HepG2 (cell line): ENCODE data around the gene NET1. TPM values are rescaled to one million over a fixed set of nuclear protein-coding genes. Genes with fewer than 3 reads are reported as not detected.

Experiments
- ATAC-seq: fragments of 200-7000 bp; cut with Tn5 transposase; 3 replicates; pipeline ENCODE4 v1.9.1; 2020; ENCODE audit warnings: mild to moderate bottlenecking, moderate library complexity
- BruUV-seq: library from RNA; stranded (reverse); fragments of 400-500 nt; replicated peaks from 2 replicates; lab custom pipeline; 2021; lab: Mats Ljungman, UMichigan
- CTCF ChIA-PET: fragments of 300-600 bp; formaldehyde crosslinking; extraction: SDS; loops from one replicate; lab custom pipeline; 2021; ENCODE audit warnings: low total read pairs, inconsistent platforms, low intra/inter-chr PET ratio; lab: Yijun Ruan, JAX
- POLR2A ChIA-PET: fragments of 350-600 bp; sonication (Branson Sonifier 250); formaldehyde crosslinking; loops from one replicate; lab custom pipeline; 2020; ENCODE audit warnings: antibody characterized with exemption, inconsistent platforms; lab: Yijun Ruan, JAX
- DNase-seq: peaks from one replicate; pipeline ENCODE4 v3.0.0-alpha.2; 2015; ENCODE audit warnings: low spot score
- FAIRE-seq: peaks from 3 replicates; lab custom pipeline; 2011; peaks lifted over from hg19 to GRCh38; lab: Jason Lieb, UNC
- H2AFZ ChIP-seq: one replicate; pipeline ENCODE4 v1.6.1; 2011; ENCODE audit warnings: low read length, inconsistent platforms
- H3K27ac ChIP-seq: fragments of 300-600 bp; 3 replicates; pipeline ENCODE4 v1.8.0; 2011; ENCODE audit warnings: mixed run types, mild to moderate bottlenecking, mixed read lengths, low read length, inconsistent platforms; ENCODE audit not compliant: insufficient read depth; ENCODE audit errors: extremely low read length
- H3K27me3 ChIP-seq, 2 experiments: fragments of 200-600 bp in 1 of 2; 2 replicates in 1 of 2; 3 replicates in 1 of 2; pipeline versions ENCODE4 v1.6.0 to v1.8.0; 2011; ENCODE audit warnings: low read length in 2 of 2, mild to moderate bottlenecking in 2 of 2, moderate library complexity in 2 of 2, inconsistent platforms in 1 of 2; ENCODE audit not compliant: insufficient read depth in 2 of 2, control insufficient read depth in 1 of 2
- H3K36me3 ChIP-seq, 2 experiments: fragments of 200-600 bp in 1 of 2; replicated peaks in 1 of 2; 2 replicates in 1 of 2; 3 replicates in 1 of 2; pipeline versions ENCODE4 v1.5.1 to v1.8.0; 2011; ENCODE audit warnings: low read length in 2 of 2, inconsistent platforms in 1 of 2; ENCODE audit not compliant: insufficient read depth in 2 of 2, control insufficient read depth in 1 of 2
- H3K4me1 ChIP-seq: 2 replicates; pipeline ENCODE4 v1.5.1; 2012; ENCODE audit warnings: low read length, inconsistent platforms; ENCODE audit not compliant: insufficient read depth
- H3K4me2 ChIP-seq: 2 replicates; pipeline ENCODE4 v1.6.0; 2011; ENCODE audit warnings: low read depth, low read length, inconsistent platforms
- H3K4me3 ChIP-seq, 3 experiments: fragments of 200-600 bp in 1 of 3; sonication (generic), shearing (Covaris generic) in 1 of 3; replicated peaks in 1 of 3; 2 replicates each; pipeline ENCODE4 v1.5.1; 2011 to 2016; ENCODE audit warnings: low read length in 3 of 3, inconsistent platforms in 2 of 3, low read depth in 2 of 3, mild to moderate bottlenecking in 2 of 3, control low read depth in 1 of 3, mixed read lengths in 1 of 3; ENCODE audit not compliant: insufficient read depth in 1 of 3
- H3K79me2 ChIP-seq: one replicate; pipeline ENCODE4 v1.6.1; 2011; ENCODE audit warnings: low read length, inconsistent platforms; ENCODE audit not compliant: insufficient read depth
- H3K9ac ChIP-seq: 2 replicates; pipeline ENCODE4 v1.6.0; 2011; ENCODE audit warnings: mild to moderate bottlenecking, low read depth, low read length, inconsistent platforms; ENCODE audit not compliant: insufficient read depth
- H3K9me3 ChIP-seq: 2 replicates; pipeline ENCODE4 v1.5.1; 2012; ENCODE audit warnings: mild to moderate bottlenecking, low read length
- H4K20me1 ChIP-seq: 2 replicates; pipeline ENCODE4 v1.6.0; 2011; ENCODE audit warnings: inconsistent platforms, mild to moderate bottlenecking, low read length, moderate library complexity; ENCODE audit not compliant: insufficient read depth
- HOXA9 ChIP-seq: sonication (generic); formaldehyde crosslinking; IDR thresholded peaks from 2 replicates; pipeline ENCODE4 v1.8.1; 2022; ENCODE audit warnings: missing genetic modification reagents, mild to moderate bottlenecking, moderate library complexity, borderline replicate concordance
- REPIN1 ChIP-seq: sonication (generic); formaldehyde crosslinking; IDR thresholded peaks from 2 replicates; pipeline ENCODE4 v1.8.0; 2022; ENCODE audit warnings: missing genetic modification reagents, low read depth, mild to moderate bottlenecking, borderline replicate concordance
- SRSF9 ChIP-seq: fragments of 200-400 bp; formaldehyde crosslinking; IDR thresholded peaks from 2 replicates; pipeline ENCODE4 v1.6.1; 2018; ENCODE audit warnings: borderline replicate concordance, mild to moderate bottlenecking, low read depth, low read length; ENCODE audit not compliant: insufficient read depth, poor library complexity, severe bottlenecking
- TEAD3 ChIP-seq: optimal IDR thresholded peaks from 2 replicates; pipeline ENCODE3; 2016; ENCODE audit warnings: borderline replicate concordance
- ZNF484 ChIP-seq: sonication (generic); formaldehyde crosslinking; IDR thresholded peaks from 2 replicates; pipeline ENCODE4 v1.5.1; 2020; ENCODE audit warnings: mild to moderate bottlenecking, low read depth, missing genetic modification reagents, borderline replicate concordance
- ZNF784 ChIP-seq: sonication (generic); formaldehyde crosslinking; IDR thresholded peaks from 2 replicates; pipeline ENCODE4 v1.5.1; 2020; ENCODE audit warnings: missing genetic modification reagents, mild to moderate bottlenecking, borderline replicate concordance
- WGBS: methylation state at CpG from one replicate; pipeline ENCODE4 v1.1.6; 2017; ENCODE audit warnings: low lambda C conversion rate; 5-methylcytosine and 5-hydroxymethylcytosine counted together
- in situ Hi-C: cut with HindIII; loops from 2 replicates; pipeline ENCODE4 v1.10.0; 2017; ENCODE audit warnings: low pct_unique_long_range_greater_than_20kb; ENCODE audit not compliant: extremely low pct_ligation_motif_present
- intact Hi-C: fragments of 100-400 bp; cut with micrococcal nuclease; formaldehyde crosslinking; loops from one replicate; pipeline ENCODE4 v1.10.0; 2022; ENCODE audit not compliant: unreplicated experiment
- polyA plus RNA-seq, 8 experiments: library from polyadenylated mRNA; depleted of rRNA in 3 of 8; stranded (reverse) in 7 of 8; unstranded in 1 of 8; fragments of >200 nt; fragmentation: Illumina TruSeq in 4 of 8; extraction: Trizol in 4 of 8; gene quantifications; 2 replicates each; pipeline versions ENCODE4 v1.2.1 to v1.2.3, GENCODE V29; 2011 to 2016; ENCODE audit warnings: low read depth in 4 of 8, missing spikeins in 1 of 8, mixed read lengths in 1 of 8; ENCODE audit not compliant: insufficient read depth in 1 of 8
- total RNA-seq, 5 experiments: library from RNA; depleted of rRNA; stranded (reverse); fragments of >200 nt; fragmentation: Illumina TruSeq; extraction: Trizol; gene quantifications; 2 replicates each; pipeline ENCODE4 v1.2.3, GENCODE V29; 2016; ENCODE audit warnings: low read depth in 1 of 5

The NET1 gene
- total and polyA plus RNA-seq, 2 of the 13 experiments (the other 11 are each of a cell fraction or from before 2014, with no cell fraction given), result 48.1 to 65.8 TPM

DNA sequence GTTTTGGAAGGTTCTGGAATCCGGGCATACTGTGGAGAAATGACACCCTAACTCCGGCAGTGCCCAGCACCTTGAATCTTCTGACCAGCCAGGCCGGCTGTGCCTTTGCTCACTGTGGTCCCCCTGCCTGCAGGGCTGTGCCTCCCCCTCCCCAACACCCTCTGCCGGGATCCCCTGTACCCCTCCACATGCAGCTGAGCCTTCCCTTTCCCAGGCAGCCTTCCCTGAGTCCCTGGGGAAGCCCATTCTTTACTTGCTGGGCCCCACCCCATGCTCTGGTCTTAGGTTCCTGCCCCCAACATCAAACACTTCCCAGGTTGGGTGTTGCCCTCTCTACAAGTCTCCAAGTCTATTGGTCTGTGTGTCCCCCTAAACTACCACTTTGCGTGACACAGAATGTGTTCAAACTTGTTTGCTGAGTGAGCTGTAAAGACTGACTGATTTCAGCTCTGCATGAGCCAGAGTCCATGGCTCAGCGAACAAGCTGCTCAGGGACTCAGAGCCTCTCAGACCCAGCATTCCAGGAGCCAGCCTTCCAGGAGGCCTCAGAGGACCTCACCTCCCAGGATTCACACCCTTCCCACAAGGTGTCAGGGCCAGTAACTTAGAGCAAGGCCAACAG lies 55.4 kb downstream of the NET1 start:
- 36% methylated on average over 5 of the region's 6 CpGs for WGBS
- no peaks in the 10 kb centered on the region for H3K9me3 ChIP-seq
- BruUV-seq, result no TSS peak
- no peaks in the 10 kb centered on the region for H3K36me3 ChIP-seq
- H3K9ac ChIP-seq, result no peak overlapping the region
- H3K4me3 ChIP-seq, result no peak overlapping the region
- ATAC-seq (peak; percentile 42), FAIRE-seq (no peak), DNase-seq (peak; percentile 38)
- H4K20me1 ChIP-seq, result no peaks in the 10 kb centered on the region
- peaks cover 43% of the 10 kb centered on the region for H3K4me1 ChIP-seq
- intact Hi-C loops, result no loop called here
- TF ChIP-seq ZNF484 (CRISPR knock-in tag) (no peak), TEAD3 (CRISPR knock-in tag) (peak; percentile 52), HOXA9 (no peak), REPIN1 (CRISPR knock-in tag) (no peak), ZNF784 (CRISPR knock-in tag) (no peak), SRSF9 (no peak)
- H3K79me2 ChIP-seq, result no peaks in the 10 kb centered on the region
- POLR2A ChIA-PET, result interaction anchor here (0.7 to 2.3 kb wide), 3 partner anchors 21 to 113 kb away, joined by 3 to 12 read pairs (median 7); no protein-coding TSS in a partner anchor
- CTCF ChIA-PET, result no interaction called here
- no peaks in the 10 kb centered on the region; a peak in 2 of 5 replicates for H3K27me3 ChIP-seq
- H3K27ac ChIP-seq, result no peak overlapping the region
- peak overlapping the region; percentile 2 for H3K4me2 ChIP-seq
- in situ Hi-C loops, result no loop called here
- H2AFZ ChIP-seq, result no peak overlapping the region
